Glomerular visceral epithelial cell (primary cell): ENCODE measurements around the gene CCDC91.
A peak's percentile ranks its signal among the peaks of the same experiment; 100 is the strongest.

Experiments
- DNase-seq: peaks from one replicate; pipeline ENCODE4 v3.0.0-alpha.2; 2016; ENCODE audit errors: extremely low spot score

CCDC91 gene, protein sequence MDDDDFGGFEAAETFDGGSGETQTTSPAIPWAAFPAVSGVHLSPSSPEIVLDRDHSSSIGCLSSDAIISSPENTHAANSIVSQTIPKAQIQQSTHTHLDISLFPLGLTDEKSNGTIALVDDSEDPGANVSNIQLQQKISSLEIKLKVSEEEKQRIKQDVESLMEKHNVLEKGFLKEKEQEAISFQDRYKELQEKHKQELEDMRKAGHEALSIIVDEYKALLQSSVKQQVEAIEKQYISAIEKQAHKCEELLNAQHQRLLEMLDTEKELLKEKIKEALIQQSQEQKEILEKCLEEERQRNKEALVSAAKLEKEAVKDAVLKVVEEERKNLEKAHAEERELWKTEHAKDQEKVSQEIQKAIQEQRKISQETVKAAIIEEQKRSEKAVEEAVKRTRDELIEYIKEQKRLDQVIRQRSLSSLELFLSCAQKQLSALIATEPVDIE

DNA sequence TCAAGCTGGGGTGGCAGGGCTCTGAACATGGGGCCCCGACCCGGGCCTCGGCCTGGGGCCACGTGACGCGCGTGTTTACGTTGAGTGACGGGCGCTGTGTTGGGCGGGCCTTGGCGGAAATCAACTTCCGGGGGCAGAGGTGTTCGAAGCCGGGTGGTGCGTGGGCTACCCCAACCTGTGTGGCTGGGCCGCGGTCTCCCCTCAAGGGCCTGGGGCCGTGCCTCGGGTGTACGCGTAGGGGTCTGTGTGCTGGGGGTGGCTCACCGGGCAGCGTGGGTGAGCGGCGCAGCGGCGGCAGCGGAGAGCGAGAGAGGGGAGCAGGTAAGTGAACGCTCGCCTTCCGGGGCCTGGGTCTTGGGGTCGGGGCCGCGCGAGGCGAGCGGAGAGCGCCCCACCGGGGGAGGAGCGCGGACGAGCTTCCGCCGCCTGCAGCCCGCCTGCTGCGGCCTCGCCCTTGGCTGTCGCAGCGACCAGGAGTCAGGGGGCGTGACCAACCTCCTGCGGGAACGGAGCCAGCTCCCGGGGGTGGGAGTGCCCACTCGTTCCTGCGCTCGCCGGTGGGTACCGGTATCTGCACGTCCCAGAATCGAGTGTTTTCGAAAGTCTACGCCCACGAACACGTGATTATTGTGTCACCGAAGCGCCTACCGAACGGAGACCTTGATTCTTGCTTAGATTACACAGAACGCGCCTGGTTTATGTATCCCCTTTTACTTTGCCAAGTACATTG lies at the start of gene CCDC91:
Gene CCDC91 (plus strand): TSS at position 136 of the 730 bp plus-strand sequence. CDS start 66,760 bp downstream, outside the sequence.
- DNase-seq: peak; percentile 88

DNA sequence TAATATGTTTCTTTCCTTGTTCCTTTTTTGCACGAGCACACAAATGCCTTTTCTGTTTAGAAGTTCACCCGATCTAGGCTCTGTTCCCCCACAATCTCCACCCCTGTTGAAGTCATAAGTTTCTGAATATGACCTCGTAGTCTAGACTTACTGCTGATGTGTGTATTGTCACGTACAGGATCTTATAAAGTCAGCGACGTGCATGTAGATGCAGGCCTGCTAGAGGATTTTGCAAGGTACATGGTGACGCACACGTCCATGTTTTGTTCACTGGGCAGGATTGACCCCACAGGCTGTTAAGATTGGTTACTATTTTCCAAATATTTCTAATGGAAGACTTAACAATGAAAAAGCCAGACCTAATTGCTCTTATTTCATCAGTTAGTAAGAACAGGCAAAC lies 46.2 kb upstream of the CCDC91 start:
- no peak for DNase-seq

DNA sequence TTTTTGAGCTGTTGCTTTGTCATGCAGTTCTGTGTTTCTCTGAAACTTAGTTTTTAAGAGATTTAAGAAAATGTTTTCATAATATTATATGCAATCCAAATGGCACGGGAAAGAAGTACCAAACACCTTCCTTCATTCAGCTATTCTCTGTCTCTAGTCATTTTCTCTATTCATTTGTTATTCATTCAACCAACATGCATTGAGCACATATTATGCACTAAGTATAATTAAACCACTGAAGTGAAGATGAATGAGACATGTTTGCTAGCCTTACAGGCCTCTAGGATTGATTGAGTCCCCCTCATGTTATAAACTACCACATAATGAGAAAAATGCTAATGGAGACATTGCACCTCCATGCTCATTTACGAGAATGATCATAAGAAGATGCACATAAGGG lies 45.7 kb upstream of the CCDC91 start:
- DNase-seq: no peak

DNA sequence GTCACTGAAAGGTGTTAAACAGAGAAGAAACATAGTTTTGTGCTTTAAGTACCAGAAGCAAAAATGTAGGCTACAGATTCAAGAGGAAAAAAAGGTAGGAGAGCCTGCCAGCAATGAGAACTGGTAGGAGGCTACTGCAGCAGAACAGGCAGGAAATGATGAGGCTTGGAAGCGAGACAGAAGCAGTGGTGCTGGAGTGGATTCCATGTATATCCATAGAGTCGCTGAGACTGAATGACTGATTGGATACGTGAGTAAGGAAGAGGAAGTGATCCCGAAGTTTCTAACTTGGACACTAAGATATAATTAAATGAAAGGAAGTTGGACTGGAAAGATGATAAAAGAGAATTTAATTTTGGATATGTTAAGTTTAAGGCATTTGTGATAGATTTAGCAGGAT lies 45.0 kb upstream of the CCDC91 start:
- DNase-seq: no peak

DNA sequence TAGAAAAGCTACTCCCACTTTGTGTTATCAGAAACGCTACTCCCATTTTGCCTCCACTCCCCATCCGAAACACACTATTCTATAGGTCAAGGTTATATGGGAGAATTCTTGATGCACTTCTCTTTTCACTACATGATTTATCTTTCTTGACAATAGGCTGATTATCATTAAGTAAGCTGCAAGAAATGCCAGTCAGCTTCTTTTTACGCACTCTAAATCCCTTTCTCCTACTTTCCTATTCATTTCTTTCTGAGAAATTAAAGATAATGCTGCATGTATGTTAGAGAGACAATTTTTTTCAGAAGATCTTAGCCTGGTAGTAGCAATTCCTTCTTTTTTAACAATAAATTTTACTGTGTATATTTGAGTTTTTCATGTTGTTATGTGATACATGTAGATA lies 41.0 kb upstream of the CCDC91 start:
- DNase-seq: no peak

DNA sequence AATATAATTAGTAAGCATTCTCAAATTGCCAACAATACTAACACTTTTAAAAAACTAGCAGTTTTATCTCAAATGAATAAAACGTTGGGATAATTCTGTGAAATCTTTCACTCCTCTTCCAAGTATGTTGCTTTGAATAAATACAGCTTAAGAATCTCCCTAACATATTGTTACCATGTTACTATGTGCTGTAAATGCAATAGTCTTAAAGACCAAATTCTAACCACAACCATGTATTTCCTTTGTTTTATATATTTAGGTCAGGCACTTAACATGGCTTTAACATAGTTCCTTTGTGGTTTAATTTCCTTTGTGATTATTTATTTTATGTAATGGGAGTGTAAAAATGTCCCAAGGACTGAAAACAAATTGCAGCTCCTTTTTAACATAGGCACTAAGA lies 33.9 kb upstream of the CCDC91 start:
- DNase-seq: no peak

DNA sequence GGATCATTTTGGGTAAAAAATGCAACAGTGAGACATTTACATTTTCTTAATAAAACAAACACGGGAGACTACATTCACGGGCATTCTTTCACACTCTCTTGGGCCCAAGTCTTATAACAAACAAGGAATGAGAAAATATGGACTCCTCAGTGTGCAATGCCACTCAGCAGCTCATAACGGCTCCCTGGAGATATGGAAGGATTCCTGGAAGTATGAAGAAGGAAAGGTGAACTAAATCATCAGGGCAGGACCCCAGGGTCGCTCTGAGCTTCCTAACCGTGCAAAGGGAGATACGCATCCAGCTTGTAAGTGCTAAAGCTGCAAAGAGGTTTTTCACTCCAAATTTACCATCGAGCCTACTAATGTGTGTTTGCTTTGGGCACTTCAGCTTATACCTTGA lies 33.5 kb upstream of the CCDC91 start:
- DNase-seq: no peak

DNA sequence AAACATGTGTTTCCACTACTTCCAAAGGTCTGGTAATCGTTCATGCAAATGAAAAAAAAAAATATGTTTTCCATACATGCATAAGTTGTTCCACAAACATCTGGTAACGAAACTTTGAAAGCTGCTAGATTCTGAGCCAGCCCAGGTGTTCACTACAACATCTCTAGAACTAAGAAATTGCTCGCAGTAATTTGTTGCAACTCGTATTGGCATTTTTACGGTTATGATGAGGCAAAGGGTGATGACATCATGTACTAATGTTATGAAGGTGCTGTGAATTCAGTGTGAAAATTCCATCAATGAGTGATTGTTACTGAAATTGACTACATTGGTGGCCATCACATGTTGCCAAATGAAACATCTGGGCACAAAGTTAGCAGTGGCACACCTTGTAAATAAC lies 31.9 kb upstream of the CCDC91 start:
- no peak for DNase-seq

DNA sequence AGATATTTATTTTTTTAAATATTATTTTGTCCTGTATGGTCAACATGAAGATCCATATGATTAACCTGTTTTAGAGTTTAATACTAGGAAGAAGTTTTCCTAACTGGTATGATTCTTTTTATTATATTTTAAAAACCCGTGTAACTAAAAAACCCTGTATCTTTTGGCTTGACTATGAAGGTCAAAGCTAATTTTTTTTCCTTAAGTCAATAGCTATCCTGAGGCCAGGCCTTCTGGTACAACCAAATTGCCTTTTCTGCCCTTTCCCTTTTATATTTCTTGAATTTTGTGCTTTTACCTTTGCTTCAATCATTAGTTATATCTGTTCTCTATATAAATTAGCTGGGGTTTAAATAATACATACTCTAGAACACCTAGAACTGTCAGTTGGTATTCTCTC lies 30.6 kb upstream of the CCDC91 start:
- DNase-seq: no peak

DNA sequence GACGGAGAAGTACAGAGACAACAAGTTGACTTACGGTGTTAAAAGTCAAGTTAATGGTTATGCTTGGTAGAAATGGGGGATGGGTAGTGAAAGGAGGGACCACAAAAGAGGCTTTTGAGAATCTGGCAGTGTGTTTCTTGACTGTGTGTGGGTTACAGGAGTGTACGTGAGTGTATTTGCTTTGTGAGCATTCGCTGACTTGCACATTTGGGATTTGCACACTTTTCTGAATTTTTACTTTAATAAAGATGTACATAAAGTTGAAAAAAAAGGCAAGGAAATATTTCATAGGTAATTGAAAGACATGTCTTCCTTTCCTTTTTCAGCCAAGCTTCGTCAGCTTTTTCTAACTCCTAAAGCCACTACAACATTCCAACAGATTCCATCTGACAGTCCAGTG lies 28.6 kb upstream of the CCDC91 start:
- DNase-seq: no peak

DNA sequence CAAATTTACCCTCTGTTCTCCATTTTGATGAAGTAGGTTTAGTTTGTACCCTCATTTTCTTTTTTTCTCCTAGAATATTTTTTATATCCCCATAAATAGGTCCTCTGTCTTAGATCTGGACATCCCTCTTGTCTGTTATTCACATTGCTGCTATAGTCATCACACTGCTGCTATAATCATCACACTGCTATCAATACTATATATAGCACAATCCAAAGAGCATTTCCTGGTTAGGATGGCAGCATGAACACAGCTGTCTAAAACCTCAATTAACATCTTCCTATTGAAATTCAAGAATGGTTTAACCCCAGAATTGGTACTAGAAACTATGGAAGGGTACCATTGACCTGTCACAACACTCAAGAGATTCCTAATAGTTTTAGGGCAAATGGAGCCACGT lies 27.6 kb upstream of the CCDC91 start:
- DNase-seq: no peak

DNA sequence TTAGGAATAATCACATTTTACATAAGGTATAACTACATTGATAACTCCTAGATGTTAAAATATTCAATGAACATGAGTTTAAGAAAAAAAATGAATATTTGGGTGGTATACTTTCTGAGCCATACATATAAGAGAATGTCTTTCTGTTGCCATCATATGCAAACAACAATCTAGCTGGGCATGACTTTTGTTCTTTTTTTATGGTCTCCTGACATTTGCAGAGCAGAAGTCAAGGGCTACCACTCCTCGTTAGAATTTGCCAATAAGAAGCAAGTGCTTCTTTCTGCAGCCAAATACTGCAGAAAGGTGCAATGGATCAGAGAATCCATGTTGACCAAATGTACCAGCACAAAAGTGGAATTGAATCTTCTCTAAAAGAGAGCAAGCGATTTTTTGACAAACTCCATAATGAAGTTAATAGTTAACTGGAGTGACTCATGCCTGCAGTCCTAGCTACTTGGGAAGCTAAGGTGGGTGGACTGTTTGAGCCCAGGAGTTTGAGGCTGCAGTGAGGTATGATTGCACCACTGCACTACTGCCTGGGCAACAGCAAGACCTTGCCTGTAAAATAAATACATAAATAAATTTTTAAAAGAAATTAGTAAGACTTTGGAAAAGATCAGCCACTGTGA lies 25.5 kb upstream of the CCDC91 start:
- peak; percentile 56 for DNase-seq

DNA sequence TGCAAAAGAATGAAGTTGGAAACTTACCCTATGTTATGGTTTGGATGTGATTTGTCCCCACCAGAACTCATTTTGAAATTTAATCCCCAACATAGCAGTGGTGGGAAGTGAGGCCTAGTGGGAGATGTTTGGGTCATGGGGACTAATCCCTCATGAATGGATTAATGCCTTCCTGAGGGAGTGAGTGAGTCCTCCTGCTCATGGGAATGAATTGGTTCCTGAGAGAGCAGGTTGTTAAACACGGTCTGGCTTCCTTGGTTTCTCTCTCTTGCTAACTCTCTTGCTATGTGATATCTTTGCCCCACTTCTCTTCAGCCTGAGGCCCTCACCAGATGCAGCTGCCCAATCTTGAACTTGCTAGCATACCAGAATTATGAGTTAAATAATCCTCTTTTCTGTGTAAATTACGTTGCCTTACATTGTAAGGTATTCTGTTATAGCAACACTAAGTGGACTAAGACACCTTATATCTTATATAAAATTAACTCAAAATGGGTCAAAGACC lies 22.2 kb upstream of the CCDC91 start:
- no peak for DNase-seq

DNA sequence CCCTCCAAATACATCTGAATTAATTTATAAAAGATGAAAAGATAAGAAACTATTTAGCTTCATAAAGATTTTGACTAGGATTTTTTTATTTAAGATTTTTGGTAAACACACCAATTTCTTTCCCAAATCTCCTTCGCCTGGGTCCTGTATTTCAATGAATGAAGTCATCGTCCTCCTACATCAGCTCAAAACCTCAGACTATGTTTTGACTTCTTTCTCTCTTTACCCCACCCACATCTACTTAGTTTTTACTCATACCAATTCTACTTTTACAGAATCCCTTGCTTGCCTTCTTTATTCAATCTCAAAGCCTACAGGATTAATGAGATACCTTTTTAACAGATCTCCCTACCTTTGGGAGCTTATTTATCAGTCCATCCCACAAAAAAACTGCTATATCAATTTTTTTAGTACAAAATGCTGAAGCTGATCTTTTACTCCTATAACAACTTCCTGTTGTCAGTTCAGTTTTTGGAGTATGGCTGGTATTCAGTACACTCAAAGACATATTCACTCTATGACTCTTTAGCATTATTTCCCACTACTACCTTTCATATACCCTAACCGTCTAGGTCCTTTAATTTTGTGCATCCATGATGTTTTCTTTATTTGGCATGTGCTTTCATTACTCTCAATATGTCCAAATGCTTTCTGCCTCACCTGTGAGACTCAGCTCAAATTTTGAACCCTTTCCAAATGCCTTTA lies 18.7 kb upstream of the CCDC91 start:
- no peak for DNase-seq

DNA sequence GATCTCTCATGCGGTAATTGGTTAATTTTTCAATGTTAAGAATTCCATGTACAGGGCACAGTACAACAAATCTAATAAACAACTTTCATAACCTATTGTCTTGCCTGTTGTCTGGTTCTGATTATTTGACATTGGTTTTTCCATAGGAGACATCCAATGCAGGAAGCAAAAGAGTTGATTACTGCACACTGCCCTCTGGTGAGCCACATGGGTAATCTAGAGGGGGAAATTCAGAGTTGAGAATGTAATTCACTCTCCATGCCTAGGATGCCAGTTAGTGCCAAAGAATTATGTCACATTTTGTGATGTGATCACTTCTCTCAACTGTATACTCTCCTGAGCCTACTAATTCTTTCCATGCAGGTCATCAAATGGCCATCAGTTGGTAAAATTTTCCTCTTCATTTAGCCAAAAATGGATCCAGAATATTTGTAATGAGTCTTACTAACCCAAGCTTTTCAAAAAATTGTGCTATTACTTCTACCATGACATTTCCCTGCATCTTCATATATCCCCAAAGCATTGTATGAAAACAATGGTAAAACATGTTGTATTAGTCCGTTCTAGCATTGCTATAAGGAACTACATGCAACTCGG lies 17.7 kb upstream of the CCDC91 start:
- DNase-seq: peak; percentile 59

DNA sequence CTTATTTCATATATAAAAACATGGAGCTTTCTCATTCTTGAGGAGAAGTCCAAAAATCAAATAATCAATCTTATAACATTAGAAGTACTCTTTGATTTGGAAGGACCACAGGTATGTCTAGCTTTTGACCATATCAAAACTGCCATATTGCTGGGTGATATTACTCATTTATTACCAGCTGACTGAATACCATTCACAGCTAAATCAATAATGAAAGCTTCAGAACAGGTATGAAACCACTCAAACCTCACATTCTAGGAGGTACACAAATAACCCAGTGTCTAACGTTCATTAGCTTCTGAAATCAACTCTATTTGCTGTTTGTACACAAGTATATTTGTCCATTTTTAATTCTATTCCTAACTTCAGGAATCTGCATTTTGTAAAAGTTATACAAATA lies 16.8 kb upstream of the CCDC91 start:
- DNase-seq: no peak

DNA sequence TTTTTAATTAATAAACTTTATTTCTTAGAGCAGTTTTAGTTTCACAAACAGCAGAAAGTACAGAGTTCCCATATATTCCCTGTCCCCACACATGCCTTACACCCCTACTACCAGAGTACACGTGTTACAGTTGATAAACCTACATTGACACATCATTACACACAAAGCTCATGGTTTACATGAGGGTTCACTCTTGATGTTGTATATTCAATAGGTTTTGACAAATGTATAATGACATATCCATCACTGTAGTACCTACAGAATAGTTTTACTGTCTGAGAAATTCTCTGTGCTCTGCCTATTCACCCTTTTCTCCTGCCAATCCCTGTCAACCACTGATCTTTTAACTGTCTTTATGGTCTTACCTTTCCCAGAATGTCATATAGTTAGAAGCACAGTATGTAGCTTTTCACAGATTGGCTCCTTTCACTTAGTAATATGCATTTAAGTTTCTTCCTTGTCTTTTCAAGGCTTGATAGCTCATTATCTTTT lies 15.1 kb upstream of the CCDC91 start:
- no peak for DNase-seq

DNA sequence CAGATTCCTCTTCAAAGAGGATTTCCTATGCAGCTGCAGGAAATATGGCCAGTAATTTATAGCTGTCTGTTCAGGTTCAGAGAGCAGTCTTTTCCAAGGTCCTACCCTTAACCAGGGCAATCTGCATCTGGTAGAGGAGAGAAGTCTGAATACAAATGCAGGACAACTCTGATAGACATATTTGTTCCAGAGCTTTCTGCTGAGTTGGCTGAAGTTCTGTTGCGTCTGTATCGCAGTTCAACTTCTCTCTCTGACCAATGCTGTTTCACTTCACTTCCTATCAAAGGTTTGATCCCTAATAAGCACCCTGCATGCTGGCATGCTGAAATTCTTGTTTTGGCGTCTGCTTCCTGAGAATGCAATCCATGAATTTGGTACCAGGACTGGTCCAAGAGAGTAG lies 14.0 kb upstream of the CCDC91 start:
- DNase-seq: no peak

DNA sequence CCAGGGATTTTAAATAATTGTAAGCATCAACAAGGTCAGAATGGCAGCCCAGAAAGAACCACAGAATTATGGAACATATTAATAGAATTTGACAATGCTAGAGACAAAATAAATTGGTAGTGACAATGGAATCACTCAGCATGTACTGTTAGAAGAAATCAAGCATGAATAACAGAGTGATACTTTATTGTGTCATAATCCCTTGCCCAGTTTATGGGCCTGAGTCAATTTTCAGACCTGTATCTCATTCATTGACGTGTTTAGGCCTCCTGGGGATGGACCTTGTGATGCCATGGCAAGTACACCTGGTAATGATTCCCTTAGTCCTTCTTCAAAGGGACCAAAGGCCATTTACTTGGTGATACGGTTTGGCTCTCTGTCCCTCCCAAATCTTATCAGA lies 12.8 kb upstream of the CCDC91 start:
- DNase-seq: no peak

DNA sequence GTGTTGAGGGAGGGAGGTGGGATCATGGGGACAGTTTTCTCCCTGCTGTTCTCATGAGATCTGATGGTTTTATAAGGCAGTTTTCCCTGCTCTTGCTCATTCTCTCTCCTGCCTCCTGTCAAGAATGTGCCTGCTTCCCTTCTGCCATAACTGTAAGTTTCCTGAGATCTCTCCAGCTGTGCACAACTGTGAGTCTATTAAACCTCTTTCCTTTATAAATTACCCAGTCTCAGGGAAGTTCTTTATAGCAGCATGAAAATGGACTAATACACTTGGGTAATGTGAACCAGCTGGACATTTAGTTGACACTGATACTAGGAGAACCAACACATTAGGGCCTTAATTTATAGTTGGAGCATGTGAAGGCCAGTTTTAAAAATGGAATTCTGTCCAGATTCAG lies 12.4 kb upstream of the CCDC91 start:
- DNase-seq: no peak

DNA sequence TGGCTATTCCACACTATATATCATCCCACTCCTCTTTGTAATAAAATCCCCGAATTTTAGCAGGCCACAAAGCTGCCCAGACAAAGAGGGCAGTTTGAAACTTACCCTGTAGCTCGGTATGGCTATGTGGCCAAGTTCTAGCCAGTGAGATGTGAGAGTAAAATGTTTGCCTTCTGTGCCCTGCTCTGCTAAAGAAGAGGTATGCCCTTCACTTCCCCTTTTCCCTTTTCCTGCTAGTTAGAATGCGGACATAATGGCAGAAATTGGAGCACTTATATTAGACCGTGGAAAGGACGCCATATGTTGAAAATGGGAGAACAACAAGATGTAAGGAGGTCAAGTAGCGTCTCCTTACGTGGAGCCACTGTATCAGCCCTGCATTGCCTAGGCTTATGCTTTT lies 11.5 kb upstream of the CCDC91 start:
- DNase-seq: no peak
